A549 (cell line): Measurements from ENCODE around the gene TCERG1L. TPM values are rescaled to one million over a fixed set of nuclear protein-coding genes. Genes with fewer than 3 reads are reported as not detected.

Experiments
- ATAC-seq, 2 experiments: fragments of 200-7000 bp in 1 of 2; fragments of >200 bp in 1 of 2; cut with Nextera tagmentation in 1 of 2; cut with Tn5 transposase in 1 of 2; 3 replicates each; pipeline versions ENCODE4 v1.8.0 to v1.9.1; 2018 to 2020; ENCODE audit warnings: mild to moderate bottlenecking in 1 of 2, moderate library complexity in 1 of 2
- CTCF ChIA-PET: fragments of 300-600 bp; sonication (Branson Sonifier 250); formaldehyde crosslinking; extraction: SDS; loops from one replicate; lab custom pipeline; 2021; ENCODE audit warnings: antibody characterized with exemption, inconsistent platforms; lab: Yijun Ruan, JAX
- POLR2A ChIA-PET: fragments of 350-600 bp; formaldehyde crosslinking; extraction: SDS; loops from one replicate; lab custom pipeline; 2021; ENCODE audit warnings: antibody characterized with exemption, inconsistent platforms; lab: Yijun Ruan, JAX
- DNase-seq, 2 experiments: peaks; one replicate each; pipeline versions ENCODE4 v3.0.0 to v3.0.0-alpha.2; 2011 to 2016; ENCODE audit warnings: low read depth in 1 of 2, low spot score in 1 of 2
- FAIRE-seq: peaks from 2 replicates; lab custom pipeline; 2011; peaks lifted over from hg19 to GRCh38; lab: Jason Lieb, UNC
- H3K27ac ChIP-seq, 2 experiments: fragments of >200 bp; sonication (Bioruptor Twin); formaldehyde crosslinking; 3 replicates each; pipeline ENCODE4 v1.5.1; 2016 to 2017
- H3K4me1 ChIP-seq: fragments of >200 bp; sonication (Bioruptor Twin); formaldehyde crosslinking; 3 replicates; pipeline ENCODE4 v1.6.1; 2016
- H3K4me2 ChIP-seq: fragments of >200 bp; sonication (Bioruptor Twin); formaldehyde crosslinking; 3 replicates; pipeline ENCODE4 v1.6.1; 2016
- H3K4me3 ChIP-seq: fragments of >200 bp; sonication (Bioruptor Twin); formaldehyde crosslinking; 3 replicates; pipeline ENCODE4 v1.5.1; 2016
- H3K9me3 ChIP-seq: fragments of >200 bp; sonication (Bioruptor Twin); formaldehyde crosslinking; 3 replicates; pipeline ENCODE4 v1.6.1; 2016
- ATOH8 ChIP-seq: fragments of 250-450 bp; sonication (Bioruptor Pico); IDR thresholded peaks from 2 replicates; pipeline ENCODE4 v1.5.0; 2020; ENCODE audit warnings: low read depth, mild to moderate bottlenecking, moderate library complexity
- CBX2 ChIP-seq: fragments of 200-600 bp; sonication (generic); IDR thresholded peaks from 2 replicates; pipeline ENCODE4 v1.6.1; 2016; ENCODE audit warnings: low read depth, mild to moderate bottlenecking, borderline replicate concordance
- CHD2 ChIP-seq: fragments of 150-350 bp; IDR thresholded peaks from 2 replicates; pipeline ENCODE4 v1.6.1; 2014; ENCODE audit warnings: low read length; ENCODE audit not compliant: partially characterized antibody
- E2F6 ChIP-seq: IDR thresholded peaks from 2 replicates; pipeline ENCODE4 v1.6.1; 2012; ENCODE audit warnings: low read depth, borderline replicate concordance
- EHF ChIP-seq: fragments of 250-450 bp; sonication (Bioruptor Pico); IDR thresholded peaks from 2 replicates; pipeline ENCODE4 v1.5.0; 2020; ENCODE audit warnings: mild to moderate bottlenecking
- EP300 ChIP-seq, 2 experiments: fragments of >200 bp; sonication (Bioruptor Twin); formaldehyde crosslinking; IDR thresholded peaks; 2 replicates in 1 of 2; 3 replicates in 1 of 2; pipeline ENCODE4 v1.6.1; 2016 to 2017
- ESRRA ChIP-seq: fragments of 150-350 bp; IDR thresholded peaks from 2 replicates; pipeline ENCODE4 v1.6.1; 2014; ENCODE audit warnings: mild to moderate bottlenecking, low read length, borderline replicate concordance
- FOSL2 ChIP-seq, 2 experiments: fragments of 450-650 bp in 1 of 2; fragments of >200 bp in 1 of 2; sonication (Bioruptor Twin) in 1 of 2; formaldehyde crosslinking; IDR thresholded peaks; 2 replicates each; pipeline versions ENCODE4 v1.5.0 to v1.6.1; 2016 to 2020; ENCODE audit warnings: mild to moderate bottlenecking in 1 of 2, moderate library complexity in 1 of 2
- GATA3 ChIP-seq: IDR thresholded peaks from 2 replicates; pipeline ENCODE4 v1.6.1; 2012; ENCODE audit warnings: borderline replicate concordance
- JUN ChIP-seq, 2 experiments: fragments of >200 bp; sonication (Bioruptor Twin); formaldehyde crosslinking; IDR thresholded peaks; 2 replicates in 1 of 2; 3 replicates in 1 of 2; pipeline ENCODE4 v1.6.1; 2016 to 2017
- JUNB ChIP-seq: fragments of >200 bp; sonication (Bioruptor Twin); formaldehyde crosslinking; IDR thresholded peaks from 2 replicates; pipeline ENCODE4 v1.6.1; 2016
- KDM1A ChIP-seq: fragments of 200-600 bp; sonication (generic); IDR thresholded peaks from 2 replicates; pipeline ENCODE4 v1.6.1; 2016; ENCODE audit warnings: low read depth, mild to moderate bottlenecking
- MAFK ChIP-seq: fragments of 450-650 bp; IDR thresholded peaks from 2 replicates; pipeline ENCODE4 v1.6.1; 2014; ENCODE audit not compliant: partially characterized antibody
- MAX ChIP-seq: IDR thresholded peaks from 2 replicates; pipeline ENCODE4 v1.6.1; 2012
- MYC ChIP-seq: IDR thresholded peaks from 2 replicates; pipeline ENCODE4 v1.6.1; 2012; ENCODE audit warnings: mild to moderate bottlenecking, inconsistent platforms, low read length, improper control_type of control experiment, borderline replicate concordance
- PBX3 ChIP-seq: IDR thresholded peaks from 2 replicates; pipeline ENCODE4 v1.6.1; 2012
- RAD21 ChIP-seq, 2 experiments: fragments of >200 bp in 1 of 2; sonication (Bioruptor Twin) in 1 of 2; formaldehyde crosslinking in 1 of 2; IDR thresholded peaks in 1 of 2; conservative IDR thresholded peaks in 1 of 2; 2 replicates in 1 of 2; 3 replicates in 1 of 2; pipeline ENCODE4 v1.6.1; 2012 to 2018; ENCODE audit warnings: inconsistent platforms in 1 of 2
- RFX5 ChIP-seq: fragments of 450-650 bp; IDR thresholded peaks from 2 replicates; pipeline ENCODE4 v1.7.1; 2014; ENCODE audit warnings: antibody characterized with exemption, mild to moderate bottlenecking, moderate library complexity
- RNF2 ChIP-seq: fragments of 200-600 bp; sonication (generic); IDR thresholded peaks from 2 replicates; pipeline ENCODE4 v1.6.1; 2016; ENCODE audit warnings: low read depth, mild to moderate bottlenecking, antibody characterized with exemption, moderate library complexity, borderline replicate concordance
- SREBF2 ChIP-seq: fragments of 450-650 bp; IDR thresholded peaks from 2 replicates; pipeline ENCODE4 v1.6.1; 2014; ENCODE audit warnings: mild to moderate bottlenecking, moderate library complexity
- TFCP2L1 ChIP-seq: fragments of 250-450 bp; sonication (Bioruptor Pico); IDR thresholded peaks from 2 replicates; pipeline ENCODE4 v1.5.0; 2021; ENCODE audit warnings: mild to moderate bottlenecking
- TP53 ChIP-seq: fragments of 250-450 bp; sonication (Bioruptor Pico); IDR thresholded peaks from 2 replicates; pipeline ENCODE4 v1.5.0; 2021; ENCODE audit warnings: mild to moderate bottlenecking, moderate library complexity
- USF2 ChIP-seq: fragments of 450-650 bp; IDR thresholded peaks from 2 replicates; pipeline ENCODE4 v1.6.1; 2014; ENCODE audit warnings: antibody characterized with exemption
- ZC3H11A ChIP-seq: fragments of 450-650 bp; IDR thresholded peaks from 2 replicates; pipeline ENCODE4 v1.6.1; 2014; ENCODE audit warnings: antibody characterized with exemption, mild to moderate bottlenecking
- WGBS: methylation state at CpG from one replicate; pipeline ENCODE4 v1.1.6; 2017; ENCODE audit errors: missing lambda C conversion rate; 5-methylcytosine and 5-hydroxymethylcytosine counted together
- polyA plus RNA-seq, 4 experiments: library from polyadenylated mRNA; depleted of rRNA in 3 of 4; stranded (reverse); fragments of >200 nt; fragmentation: RNase III in 1 of 4; extraction: RNeasy Plus Mini Kit Qiagen cat#74134 plus additional on column Dnase treatment in 1 of 4; gene quantifications; 2 replicates in 3 of 4; 3 replicates in 1 of 4; pipeline ENCODE4 v1.2.3, GENCODE V29; 2011 to 2017

The TCERG1L gene
- polyA plus RNA-seq, 2 of the 4 experiments (the other 2 are of a cell fraction), result not detected

GRCh38 chr10:131127610-131128009 lies 183.9 kb downstream of the TCERG1L start:
- Histone ChIP-seq H3K27ac (no peak overlapping the region), H3K9me3 (no peaks in the 10 kb centered on the region), H3K4me3 (no peak overlapping the region), H3K4me1 (no peaks in the 10 kb centered on the region), H3K4me2 (no peak overlapping the region)
- DNase-seq (no peak), FAIRE-seq (no peak), ATAC-seq (no peak)
- ChIA-PET CTCF (no interaction called here), POLR2A (no interaction called here)
- WGBS, result 3% methylated on average over 4 of the region's 8 CpGs
- TF ChIP-seq JUNB (no peak), RNF2 (no peak), TFCP2L1 (no peak), TP53 (CRISPR knock-in tag) (no peak), EHF (CRISPR knock-in tag) (no peak), MAFK (no peak), CHD2 (no peak), MYC (no peak), PBX3 (no peak), JUN (IDR thresholded peaks at IDR 0.05) (no peak), FOSL2 (IDR thresholded peaks at IDR 0.05) (no peak), FOSL2 (CRISPR knock-in tag; IDR thresholded peaks at IDR 0.05) (no peak), RAD21 (conservative IDR thresholded peaks at IDR 0.05 in 1 of 2, IDR thresholded peaks at IDR 0.05 in 1 of 2) (no peak), ZC3H11A (no peak)

GRCh38 chr10:131127138-131127589 lies 184.4 kb downstream of the TCERG1L start:
- Histone ChIP-seq H3K4me1 (no peaks in the 10 kb centered on the region), H3K4me2 (no peak overlapping the region), H3K4me3 (no peak overlapping the region), H3K9me3 (peaks cover 3% of the 10 kb centered on the region; the same call in 1 of the 3 replicates), H3K27ac (no peak overlapping the region)
- WGBS, result 8% methylated on average over 8 of the region's 9 CpGs
- POLR2A ChIA-PET, result no interaction called here
- FAIRE-seq, result no peak
- CTCF ChIA-PET, result no interaction called here
- DNase-seq, result no peak
- TF ChIP-seq SREBF2 (no peak), E2F6 (no peak), RFX5 (no peak), KDM1A (no peak), GATA3 (no peak), CBX2 (no peak), ESRRA (no peak), ATOH8 (no peak), USF2 (no peak), EP300 (IDR thresholded peaks at IDR 0.05) (no peak), MAX (no peak)
- TF ChIP-seq, all 56 proteins: peak for 0
- ATAC-seq, result no peak
